Heart right ventricle (tissue), 16 donors: ENCODE results near the gene ZBTB7C. TPM values are rescaled to one million over a fixed set of nuclear protein-coding genes. Genes with fewer than 3 reads are reported as not detected.

Experiments
- ATAC-seq, 8 donors: fragments of 200-7000 bp; cut with Tn5 transposase; one replicate each; pipeline ENCODE4 v1.9.1; 2020; ENCODE audit warnings: mild to moderate bottlenecking in 8 of 8, moderate library complexity in 8 of 8, moderate number of reproducible peaks in 1 of 8
- DNase-seq, 2 donors: peaks; one replicate each; pipeline ENCODE4 v3.0.0-alpha.2; 2020
- H3K27ac ChIP-seq, 10 donors: fragments of 200-600 bp; sonication (generic) in 2 of 10; one replicate each; pipeline versions ENCODE4 v1.5.0 to v1.8.0; 2020 to 2022; ENCODE audit warnings: mild to moderate bottlenecking in 3 of 10
- H3K27me3 ChIP-seq, 7 donors: fragments of 200-600 bp; one replicate each; pipeline ENCODE4 v1.8.0; 2021 to 2022; ENCODE audit warnings: mild to moderate bottlenecking in 2 of 7
- H3K36me3 ChIP-seq, 9 donors: fragments of 200-600 bp; sonication (generic) in 1 of 9; one replicate each; pipeline versions ENCODE4 v1.5.0 to v1.8.0; 2020 to 2022; ENCODE audit warnings: mild to moderate bottlenecking in 2 of 9
- H3K4me1 ChIP-seq, 9 donors: fragments of 200-600 bp; sonication (generic) in 1 of 9; one replicate each; pipeline versions ENCODE4 v1.5.0 to v1.8.0; 2020 to 2022; ENCODE audit warnings: mild to moderate bottlenecking in 4 of 9
- H3K4me3 ChIP-seq, 10 donors: fragments of 200-600 bp; sonication (generic) in 2 of 10; one replicate each; pipeline versions ENCODE4 v1.5.0 to v1.8.0; 2020 to 2022; ENCODE audit warnings: mild to moderate bottlenecking in 7 of 10, moderate library complexity in 2 of 10
- H3K9me3 ChIP-seq, 11 donors: fragments of 200-600 bp in 10 of 11; sonication (generic) in 2 of 11; one replicate each; pipeline versions ENCODE4 v1.5.0 to v1.8.0; 2013 to 2022; ENCODE audit warnings: mild to moderate bottlenecking in 2 of 11, control low read depth in 1 of 11, moderate library complexity in 1 of 11
- CTCF ChIP-seq, 9 donors: fragments of 200-600 bp; sonication (generic) in 2 of 9; IDR thresholded peaks; one replicate each; pipeline versions ENCODE4 v1.5.0 to v1.8.0; 2021 to 2022; ENCODE audit warnings: antibody characterized with exemption in 9 of 9, mild to moderate bottlenecking in 5 of 9, moderate library complexity in 1 of 9
- WGBS, 2 donors: extraction: QIAGEN DNeasy Blood & Tissue Kit; methylation state at CpG; one replicate each; pipeline ENCODE4 v1.1.7; 2013; ENCODE audit warnings: inconsistent platforms in 1 of 2; 5-methylcytosine and 5-hydroxymethylcytosine counted together
- intact Hi-C, 10 donors: fragments of 100-400 bp; cut with DNase I; formaldehyde crosslinking; loops; one replicate each; pipeline versions ENCODE4 v1.11.1 to v1.14.2; 2022
- polyA plus RNA-seq, 2 donors: library from polyadenylated mRNA; stranded (reverse); fragments of 200-250 nt; gene quantifications; one replicate each; pipeline ENCODE4 v1.2.3, GENCODE V29; 2013
- total RNA-seq, 10 donors: library from RNA; stranded (reverse); fragmentation: NEBNext Ultra II Directional in 3 of 10; extraction: Animal tissue kit (Norgen Biotek cat#: 25700) in 3 of 10; gene quantifications; one replicate each; pipeline versions ENCODE4 v1.2.1 to v1.2.4, GENCODE V29; 2021 to 2023
- donor health status: Arrhythmogenic right ventricular cardiomyopathy.
- donor health status: ischemic (EF 13 %, LVEDD 7.1; RV severe dilation, severe dysfunction).
- donor health status: healthy with polysubstance abuse.
- donor health status: DM: no; HTN: yes; CAD: no.
- donor health status: DM: no; HTN: no; CAD: no.
- donor health status: ischemic (EF 25% LVEDD 6.9; RV normal size, moderate dysfunction).
- donor health status: ischemic (EF 25% LVEDD 5.7; RV mildly dilated, moderate dysfunction).
- donor health status: healthy.
- donor health status: DM: yes; HTN: yes; CAD: no.
- donor health status: Ischemic cardiomyopathy.
- donor health status: ischemic (EF 35%, LVEDD 5.7; RV mildly dilated, moderate dysfunction).
- donor health status: nonischemic (EF 11% LVEDD 7.7; RV severe dilation, severe dysfunction).
- donor health status: DM: yes; HTN: yes; CAD: no.
- donor health status: PGD.
- donor health status: ischemic (EF 29% LVEDD 5.4; RV normal size, mild dysfunction).
- donor health status: nonischemic (EF 23%, LVEDD 6.1; RV moderate dilation, normal function).

ZBTB7C gene
- total and polyA plus RNA-seq, 12 donors: 0.49 to 6.3 (median 1.5) TPM

GRCh38 chr18:48446582-48447225 lies 37.5 kb upstream of the ZBTB7C start:
- 31 to 35% methylated on average over 30 of the region's 30 CpGs for WGBS, 2 donors
- Histone ChIP-seq H3K27me3 (peaks cover 0 to 17% (median 0%) of the 10 kb centered on the region in 7 donors), H3K4me1 (peaks cover 0 to 32% (median 17%) of the 10 kb centered on the region in 9 donors), H3K4me3 (no peak overlapping the region), H3K36me3 (no peaks in the 10 kb centered on the region), H3K27ac (no peak overlapping the region), H3K9me3 (no peaks in the 10 kb centered on the region)
- DNase-seq (peak; percentile 86 to 87), ATAC-seq (peak; percentile 91 to 97 (median 94))
- intact Hi-C loops: loop anchor here (1.0 to 10.0 kb wide), 15 partner anchors 34 to 672 kb away; no protein-coding TSS in a partner anchor
- peak; percentile 64 to 96 (median 87) for TF ChIP-seq CTCF (IDR thresholded peaks at IDR 0.05)

DNA sequence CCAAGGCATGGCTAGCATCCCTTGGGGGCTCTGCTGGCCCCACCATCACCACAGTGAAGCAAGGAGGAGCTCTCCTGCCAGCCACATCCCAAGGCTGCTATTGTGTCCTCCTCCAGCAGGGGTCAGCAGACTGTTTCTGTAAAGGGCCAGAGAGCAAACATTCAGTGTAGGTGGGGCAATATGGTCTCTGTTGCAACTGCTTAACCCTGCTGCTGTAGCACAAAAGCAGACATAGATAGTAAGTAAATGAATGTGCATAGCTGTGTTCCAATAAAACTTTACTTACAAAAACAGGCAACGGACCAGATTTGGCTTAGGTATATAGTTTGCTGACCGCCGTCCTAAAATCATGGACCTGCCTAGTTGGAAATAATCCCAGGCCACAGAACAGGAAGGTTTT lies 36.4 kb upstream of the ZBTB7C start:
- no peaks in the 10 kb centered on the region for H3K9me3 ChIP-seq
- no peak overlapping the region for H3K27ac ChIP-seq
- H3K4me1 ChIP-seq: peaks cover 0 to 41% (median 25%) of the 10 kb centered on the region in 9 donors
- H3K36me3 ChIP-seq: no peaks in the 10 kb centered on the region
- TF ChIP-seq CTCF (IDR thresholded peaks at IDR 0.05): peak; percentile 72 to 90 (median 84)
- ATAC-seq (peak in 7 of 8 donors; percentile 58 to 78 (median 71)), DNase-seq (peak; percentile 56 to 73)
- 90 to 94% methylated on average over 3 of the region's 3 CpGs for WGBS, 2 donors
- H3K27me3 ChIP-seq: peaks cover 0 to 29% (median 0%) of the 10 kb centered on the region in 7 donors
- intact Hi-C loops: loop anchor here (2.0 to 10.0 kb wide), 13 partner anchors 33 to 671 kb away; no protein-coding TSS in a partner anchor
- no peak overlapping the region for H3K4me3 ChIP-seq

DNA sequence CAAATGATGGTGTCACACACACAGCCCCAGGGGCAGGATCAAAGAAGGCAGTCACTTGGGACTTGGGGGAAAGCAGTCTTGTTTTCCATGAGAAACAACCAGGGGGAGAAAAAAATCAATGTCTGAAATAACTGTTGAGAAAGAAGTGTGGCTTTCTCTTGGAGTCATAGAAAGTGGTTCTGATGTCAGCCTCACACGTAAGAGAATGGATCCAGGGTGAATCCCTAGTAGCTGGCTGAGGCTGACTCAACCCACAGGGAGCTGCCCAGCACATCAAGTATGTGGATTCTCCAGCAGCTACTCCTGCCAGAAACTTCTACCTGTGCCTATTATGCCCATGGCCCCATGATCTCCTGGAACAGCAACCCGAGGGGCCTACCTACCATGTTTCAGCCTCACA lies 33.6 kb upstream of the ZBTB7C start:
- peaks cover 0 to 37% (median 0%) of the 10 kb centered on the region in 7 donors for H3K27me3 ChIP-seq
- no peaks in the 10 kb centered on the region for H3K36me3 ChIP-seq
- H3K27ac ChIP-seq: no peak overlapping the region
- TF ChIP-seq CTCF (IDR thresholded peaks at IDR 0.05): no peak
- H3K4me3 ChIP-seq: no peak overlapping the region
- DNase-seq (no peak), ATAC-seq (no peak)
- 86 to 94% methylated on average over 2 of the region's 2 CpGs for WGBS, 2 donors
- no peaks in the 10 kb centered on the region for H3K9me3 ChIP-seq
- H3K4me1 ChIP-seq: peaks cover 0 to 37% (median 25%) of the 10 kb centered on the region in 9 donors
- intact Hi-C loops: loop anchor here in 6 of 10 donors (10.0 kb wide), 6 partner anchors 98 to 668 kb away; no protein-coding TSS in a partner anchor

DNA sequence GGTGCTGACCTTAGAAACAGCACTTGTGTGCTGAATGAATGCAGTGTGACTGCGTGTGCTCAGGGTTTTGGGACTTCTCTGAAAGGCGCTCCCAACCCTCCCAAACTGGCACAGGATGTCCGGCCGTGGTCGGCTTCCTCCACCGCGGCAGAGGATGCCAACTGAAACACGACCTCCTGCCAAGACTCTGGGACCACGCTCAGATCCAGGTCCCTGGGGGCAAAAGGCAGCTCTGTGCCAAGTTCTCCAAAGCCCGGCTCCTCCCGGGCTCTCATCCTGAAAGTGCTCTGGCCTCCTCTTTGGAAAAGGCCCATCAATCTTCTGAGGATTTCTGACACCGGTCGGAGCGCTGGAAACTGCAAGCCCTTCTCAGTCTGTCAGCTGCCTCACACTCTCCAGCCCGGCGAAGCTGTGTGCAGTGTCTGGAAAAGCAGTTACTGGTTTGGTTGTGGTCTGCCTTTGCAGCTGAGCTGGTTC lies 32.3 kb upstream of the ZBTB7C start:
- 25 to 30% methylated on average over 16 of the region's 16 CpGs for WGBS, 2 donors
- DNase-seq (peak; percentile 47 to 54), ATAC-seq (peak; percentile 49 to 76 (median 63))
- no peaks in the 10 kb centered on the region for H3K9me3 ChIP-seq
- intact Hi-C loops: loop anchor here in 6 of 10 donors (10.0 kb wide), 6 partner anchors 97 to 667 kb away; no protein-coding TSS in a partner anchor
- peaks cover 0 to 37% (median 0%) of the 10 kb centered on the region in 7 donors for H3K27me3 ChIP-seq
- TF ChIP-seq CTCF (IDR thresholded peaks at IDR 0.05): no peak
- H3K36me3 ChIP-seq: no peaks in the 10 kb centered on the region
- H3K27ac ChIP-seq: peak overlapping the region in 3 of 10 donors; percentile 22 to 56 (median 23)
- H3K4me3 ChIP-seq: peak overlapping the region in 4 of 10 donors; percentile 6 to 23 (median 10)
- peaks cover 0 to 29% (median 20%) of the 10 kb centered on the region in 9 donors for H3K4me1 ChIP-seq
